Endodermal cell (in vitro differentiated cells): Measurements from ENCODE around the gene LIG3. TPM values are rescaled to one million over a fixed set of nuclear protein-coding genes. Genes with fewer than 3 reads are reported as not detected.

Experiments
- DNase-seq: peaks from one replicate; pipeline ENCODE4 v3.0.0-alpha.2; 2017
- H3K27ac ChIP-seq: 2 replicates; pipeline ENCODE4 v1.5.1; 2013; ENCODE audit warnings: mild to moderate bottlenecking, low read depth, low read length, moderate library complexity
- H3K27me3 ChIP-seq: 2 replicates; pipeline ENCODE4 v1.6.1; 2013; ENCODE audit warnings: mild to moderate bottlenecking, low read length, moderate library complexity; ENCODE audit not compliant: insufficient read depth, control insufficient read depth, poor library complexity, severe bottlenecking
- H3K36me3 ChIP-seq: 2 replicates; pipeline ENCODE4 v1.7.0; 2013; ENCODE audit warnings: mild to moderate bottlenecking, low read length, moderate library complexity; ENCODE audit not compliant: control insufficient read depth, insufficient read depth
- H3K4me1 ChIP-seq: one replicate; pipeline ENCODE4 v1.7.0; 2013; ENCODE audit warnings: low read length; ENCODE audit not compliant: control insufficient read depth, insufficient read depth
- H3K4me3 ChIP-seq: 2 replicates; pipeline ENCODE4 v1.5.1; 2013; ENCODE audit warnings: mild to moderate bottlenecking, low read length, moderate library complexity
- H3K9ac ChIP-seq: 2 replicates; pipeline ENCODE4 v1.6.1; 2013; ENCODE audit warnings: mild to moderate bottlenecking, low read length, moderate library complexity; ENCODE audit not compliant: poor library complexity, severe bottlenecking; ENCODE audit errors: extremely low read depth
- H3K9me3 ChIP-seq: 2 replicates; pipeline ENCODE4 v1.6.1; 2013; ENCODE audit warnings: mild to moderate bottlenecking, low read length, moderate library complexity; ENCODE audit not compliant: control insufficient read depth
- H3K27ac Mint-ChIP-seq: 2 replicates; pipeline ENCODE4 v1.8.0; 2020; ENCODE audit warnings: mixed read lengths
- H3K27me3 Mint-ChIP-seq: 2 replicates; pipeline ENCODE4 v1.8.0; 2021; ENCODE audit warnings: mild to moderate bottlenecking, mixed read lengths; ENCODE audit not compliant: insufficient read depth
- H3K36me3 Mint-ChIP-seq: 2 replicates; pipeline ENCODE4 v1.8.0; 2020; ENCODE audit warnings: low read depth, mixed read lengths
- H3K4me1 Mint-ChIP-seq: 2 replicates; pipeline ENCODE4 v1.8.0; 2020; ENCODE audit warnings: mixed read lengths
- H3K4me3 Mint-ChIP-seq: 2 replicates; pipeline ENCODE4 v1.8.0; 2020; ENCODE audit warnings: mild to moderate bottlenecking, moderate library complexity, mixed read lengths
- H3K9me3 Mint-ChIP-seq: 2 replicates; pipeline ENCODE4 v1.8.0; 2020; ENCODE audit warnings: mild to moderate bottlenecking, mixed read lengths
- WGBS, 2 experiments: methylation state at CpG; one replicate each; pipeline versions ENCODE4 v1.1.5 to v1.1.7; 2013; ENCODE audit warnings: missing lambda C conversion rate in 2 of 2, mixed read lengths in 1 of 2; ENCODE audit not compliant: insufficient coverage in 1 of 2, insufficient read length in 1 of 2; 5-methylcytosine and 5-hydroxymethylcytosine counted together
- total RNA-seq, 2 donors: library from RNA; stranded (reverse); fragmentation: NEBNext Ultra II Directional in 1 of 2; extraction: Animal tissue kit (Norgen Biotek cat#: 25700) in 1 of 2; gene quantifications; 2 replicates in 1 of 2; 3 replicates in 1 of 2; pipeline ENCODE4 v1.2.1, GENCODE V29; 2021
- TF ChIP-seq, protein P1 (sequence below): fragments of 200-600 bp; sonication (generic); conservative IDR thresholded peaks from 2 replicates; pipeline ENCODE4 v1.5.0; 2021; ENCODE audit warnings: antibody characterized with exemption, mild to moderate bottlenecking

LIG3 gene
- total RNA-seq, 2 donors from 2014 or later = 110 to 130 TPM

DNA sequence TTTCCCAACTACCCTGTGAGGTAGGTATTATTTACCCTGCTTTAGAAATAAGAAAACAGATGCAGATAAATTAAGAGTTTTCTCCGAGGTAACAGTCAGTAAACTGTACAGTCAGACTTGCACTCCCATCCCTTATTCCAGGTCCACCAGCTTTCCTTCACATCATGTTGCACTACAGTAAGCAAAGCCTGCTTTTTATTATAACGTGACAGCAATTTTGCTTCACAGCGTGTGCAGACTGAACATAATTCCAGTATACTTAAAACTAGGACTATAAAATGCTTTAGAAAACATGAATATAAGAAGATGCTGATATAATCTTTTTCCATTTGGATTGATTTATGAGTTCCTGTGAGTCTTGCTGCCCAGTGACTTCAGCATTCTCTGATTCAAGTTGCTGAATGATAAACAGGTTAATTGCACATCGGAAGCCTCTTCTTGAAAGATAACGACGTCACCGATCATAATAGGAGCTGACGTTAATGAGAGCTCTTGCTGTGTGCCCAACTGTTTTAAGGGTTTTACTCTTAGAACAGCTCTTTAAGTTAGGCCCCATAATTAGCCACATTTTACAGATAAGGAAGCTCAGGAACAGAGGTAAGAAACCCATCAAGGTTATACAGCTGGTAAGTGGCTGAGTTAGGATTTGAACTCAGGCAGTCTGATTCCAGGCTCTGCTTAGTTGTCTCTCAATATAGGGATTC lies 1.4 kb downstream of the LIG3 start:
- Histone ChIP-seq H3K9me3 (no peaks in the 10 kb centered on the region), H3K4me3 (peak overlapping the region; percentile 90), H3K4me1 (no peaks in the 10 kb centered on the region), H3K36me3 (peaks cover 36% of the 10 kb centered on the region), H3K27me3 (no peaks in the 10 kb centered on the region), H3K9ac (peak overlapping the region; percentile 97), H3K27ac (peak overlapping the region; percentile 93)
- no peaks in the 10 kb centered on the region for H3K27me3 Mint-ChIP-seq
- H3K4me3 Mint-ChIP-seq = peak overlapping the region; percentile 79
- H3K9me3 Mint-ChIP-seq = no peaks in the 10 kb centered on the region
- no peak for DNase-seq
- H3K4me1 Mint-ChIP-seq = peaks cover 25% of the 10 kb centered on the region
- peaks cover 37% of the 10 kb centered on the region for H3K36me3 Mint-ChIP-seq
- WGBS, 2 experiments = 73% methylated on average over 7 to 8 of the region's 8 CpGs
- TF ChIP-seq, protein P1, sequence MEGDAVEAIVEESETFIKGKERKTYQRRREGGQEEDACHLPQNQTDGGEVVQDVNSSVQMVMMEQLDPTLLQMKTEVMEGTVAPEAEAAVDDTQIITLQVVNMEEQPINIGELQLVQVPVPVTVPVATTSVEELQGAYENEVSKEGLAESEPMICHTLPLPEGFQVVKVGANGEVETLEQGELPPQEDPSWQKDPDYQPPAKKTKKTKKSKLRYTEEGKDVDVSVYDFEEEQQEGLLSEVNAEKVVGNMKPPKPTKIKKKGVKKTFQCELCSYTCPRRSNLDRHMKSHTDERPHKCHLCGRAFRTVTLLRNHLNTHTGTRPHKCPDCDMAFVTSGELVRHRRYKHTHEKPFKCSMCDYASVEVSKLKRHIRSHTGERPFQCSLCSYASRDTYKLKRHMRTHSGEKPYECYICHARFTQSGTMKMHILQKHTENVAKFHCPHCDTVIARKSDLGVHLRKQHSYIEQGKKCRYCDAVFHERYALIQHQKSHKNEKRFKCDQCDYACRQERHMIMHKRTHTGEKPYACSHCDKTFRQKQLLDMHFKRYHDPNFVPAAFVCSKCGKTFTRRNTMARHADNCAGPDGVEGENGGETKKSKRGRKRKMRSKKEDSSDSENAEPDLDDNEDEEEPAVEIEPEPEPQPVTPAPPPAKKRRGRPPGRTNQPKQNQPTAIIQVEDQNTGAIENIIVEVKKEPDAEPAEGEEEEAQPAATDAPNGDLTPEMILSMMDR = no peak
- H3K27ac Mint-ChIP-seq = peak overlapping the region; percentile 94

DNA sequence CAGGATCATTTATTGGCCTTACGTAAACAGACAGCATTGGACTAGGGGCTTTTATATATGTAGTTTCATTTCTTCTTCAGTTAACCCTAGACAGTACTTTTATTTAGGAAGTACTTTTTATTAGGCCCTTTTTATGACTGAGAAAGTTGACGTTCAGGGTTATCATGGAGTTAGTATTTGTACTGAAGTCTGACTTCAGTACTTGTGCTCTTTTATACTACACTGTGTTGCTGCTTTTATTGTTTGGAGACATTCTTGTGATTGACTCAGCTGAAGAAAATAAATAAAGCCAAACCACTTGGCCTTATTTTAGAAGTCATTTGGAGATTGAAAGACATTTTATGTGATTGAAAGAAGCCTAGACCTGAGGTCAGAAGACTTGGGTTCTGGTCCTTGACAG lies 6.9 kb downstream of the LIG3 start:
- Histone ChIP-seq H3K4me3 (no peak overlapping the region), H3K36me3 (peaks cover 87% of the 10 kb centered on the region), H3K27ac (no peak overlapping the region), H3K4me1 (peaks cover 3% of the 10 kb centered on the region), H3K27me3 (no peaks in the 10 kb centered on the region), H3K9ac (no peak overlapping the region), H3K9me3 (no peaks in the 10 kb centered on the region)
- Mint-ChIP-seq H3K27me3 (no peaks in the 10 kb centered on the region), H3K27ac (no peak overlapping the region), H3K4me3 (no peak overlapping the region), H3K9me3 (no peaks in the 10 kb centered on the region), H3K4me1 (peaks cover 20% of the 10 kb centered on the region), H3K36me3 (peaks cover 84% of the 10 kb centered on the region)
- 86% methylated on average over 2 of the region's 2 CpGs; no CpG with 5 or more reads in 1 of the 2 experiments for WGBS, 2 experiments
- DNase-seq = no peak
- TF ChIP-seq, protein P1 = no peak

DNA sequence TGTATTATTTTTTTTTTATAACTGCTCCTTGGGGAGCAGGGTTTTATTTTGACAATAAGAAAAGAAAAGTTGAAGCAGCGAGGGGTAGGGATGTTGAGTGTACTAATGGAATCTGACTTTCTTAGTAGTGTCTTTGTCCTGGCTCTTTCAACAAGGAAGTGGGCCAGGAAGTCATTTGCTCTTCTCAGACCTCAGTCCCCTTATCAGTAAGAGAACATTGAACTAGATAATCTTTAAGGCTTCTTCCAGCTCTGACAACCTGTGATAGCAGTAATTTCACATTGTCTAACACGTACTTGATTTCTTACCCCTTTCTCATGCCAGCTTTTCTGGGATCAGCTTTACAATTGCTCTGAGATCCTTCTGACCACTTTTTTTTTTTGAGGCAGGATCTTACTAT lies 8.3 kb downstream of the LIG3 start:
- peaks cover 90% of the 10 kb centered on the region for H3K36me3 Mint-ChIP-seq

More for the DNA sequence above, 8.3 kb downstream of the LIG3 start:
- TF ChIP-seq, protein P1 = no peak
- H3K9me3 ChIP-seq = no peaks in the 10 kb centered on the region
- Mint-ChIP-seq H3K4me1 (peaks cover 12% of the 10 kb centered on the region), H3K27me3 (no peaks in the 10 kb centered on the region), H3K4me3 (no peak overlapping the region), H3K27ac (peak overlapping the region; percentile 36), H3K9me3 (no peaks in the 10 kb centered on the region)
- WGBS, 2 experiments = 77 to 90% methylated on average over 1 to 2 of the region's 2 CpGs
- peaks cover 3% of the 10 kb centered on the region for H3K4me1 ChIP-seq
- no peak overlapping the region for H3K9ac ChIP-seq
- H3K27me3 ChIP-seq = no peaks in the 10 kb centered on the region
- no peak overlapping the region for H3K27ac ChIP-seq
- no peak overlapping the region for H3K4me3 ChIP-seq
- no peak for DNase-seq
- H3K36me3 ChIP-seq = peaks cover 91% of the 10 kb centered on the region
